GM12872 (cell line): ENCODE measurements around the gene DNASE1L1.
A peak's percentile ranks its signal among the peaks of the same experiment; 100 is the strongest.

Experiments used
- CTCF ChIP-seq: IDR thresholded peaks from 3 replicates; pipeline ENCODE4 v1.5.1; 2011; ENCODE audit warnings: low read depth, mild to moderate bottlenecking, low read length, moderate library complexity; ENCODE audit not compliant: insufficient read depth

Gene DNASE1L1

GRCh38 chrX:154403192-154403591 lies 5.9 kb downstream of the DNASE1L1 start:
- TF ChIP-seq CTCF = no peak

- TF ChIP-seq CTCF = no peak
Observed at GRCh38 chrX:154402622-154403127, 6.4 kb downstream of the DNASE1L1 start.

GRCh38 chrX:154401918-154402621 lies 7.0 kb downstream of the DNASE1L1 start:
- no peak for TF ChIP-seq CTCF

GRCh38 chrX:154401045-154401799 lies 7.8 kb downstream of the DNASE1L1 start:
- no peak for TF ChIP-seq CTCF

GRCh38 chrX:154399527-154400368 lies 9.3 kb downstream of the DNASE1L1 start:
- TF ChIP-seq CTCF = no peak

- TF ChIP-seq CTCF = peak; percentile 65
Observed at GRCh38 chrX:154398668-154399526, 10.2 kb downstream of the DNASE1L1 start.
